WTC11 (cell line): ENCODE measurements around the gene ZNF579. TPM values are rescaled to one million over a fixed set of nuclear protein-coding genes. Genes with fewer than 3 reads are reported as not detected.

ENCODE experiments used
- ATAC-seq: fragments of 200-7000 bp; cut with Tn5 transposase; 2 replicates; pipeline ENCODE4 v1.10.0; 2021; ENCODE audit warnings: mild to moderate bottlenecking, moderate library complexity
- CTCF ChIA-PET: fragments of 300-600 bp; sonication (Branson Sonifier 250); formaldehyde crosslinking; loops from one replicate; lab custom pipeline; 2021; ENCODE audit warnings: antibody characterized with exemption; lab: Charles Lee
- POLR2A ChIA-PET: fragments of 350-600 bp; sonication (Branson Sonifier 250); formaldehyde crosslinking; loops from one replicate; lab custom pipeline; 2021; ENCODE audit warnings: antibody characterized with exemption; lab: Charles Lee
- DNase-seq: peaks from one replicate; pipeline ENCODE4 v3.0.0; 2021; ENCODE audit warnings: low spot score
- H3K27ac Mint-ChIP-seq: 2 replicates; pipeline ENCODE4 v1.8.0; 2021; ENCODE audit warnings: mixed read lengths
- H3K27me3 Mint-ChIP-seq: 2 replicates; pipeline ENCODE4 v1.8.0; 2021; ENCODE audit warnings: low read depth, mild to moderate bottlenecking, moderate library complexity, mixed read lengths
- H3K36me3 Mint-ChIP-seq: 2 replicates; pipeline ENCODE4 v1.8.0; 2021; ENCODE audit warnings: mixed read lengths
- H3K4me1 Mint-ChIP-seq: 2 replicates; pipeline ENCODE4 v1.8.0; 2022; ENCODE audit warnings: mixed read lengths
- H3K4me3 Mint-ChIP-seq: 2 replicates; pipeline ENCODE4 v1.8.0; 2021; ENCODE audit warnings: mild to moderate bottlenecking, moderate library complexity, mixed read lengths
- H3K9me3 Mint-ChIP-seq: 2 replicates; pipeline ENCODE4 v1.8.0; 2021; ENCODE audit warnings: mixed read lengths
- CREM ChIP-seq: sonication (generic); formaldehyde crosslinking; IDR thresholded peaks from 2 replicates; pipeline ENCODE4 v1.8.1; 2022; ENCODE audit warnings: mild to moderate bottlenecking, missing genetic modification reagents, moderate library complexity
- ELF4 ChIP-seq: sonication (generic); formaldehyde crosslinking; IDR thresholded peaks from 2 replicates; pipeline ENCODE4 v1.8.1; 2022; ENCODE audit warnings: low read depth, mild to moderate bottlenecking, moderate library complexity, missing genetic modification reagents
- EMX1 ChIP-seq: fragments of 250-450 bp; sonication (Bioruptor Pico); IDR thresholded peaks from 2 replicates; pipeline ENCODE4 v1.8.0; 2021; ENCODE audit warnings: mild to moderate bottlenecking
- FOXK1 ChIP-seq: sonication (generic); formaldehyde crosslinking; IDR thresholded peaks from 2 replicates; pipeline ENCODE4 v1.8.0; 2022; ENCODE audit warnings: mild to moderate bottlenecking, moderate library complexity, missing genetic modification reagents
- GTF2I ChIP-seq: fragments of 250-450 bp; sonication (Bioruptor Pico); conservative IDR thresholded peaks from 2 replicates; pipeline ENCODE4 v1.4.0; 2021; ENCODE audit warnings: mild to moderate bottlenecking
- NFATC4 ChIP-seq: fragments of 250-450 bp; sonication (Bioruptor Pico); IDR thresholded peaks from 2 replicates; pipeline ENCODE4 v1.9.0; 2021; ENCODE audit warnings: mild to moderate bottlenecking
- NR1H2 ChIP-seq: sonication (generic); formaldehyde crosslinking; IDR thresholded peaks from 2 replicates; pipeline ENCODE4 v1.9.0; 2021; ENCODE audit warnings: mild to moderate bottlenecking, moderate library complexity, missing genetic modification reagents
- ZNF232 ChIP-seq: sonication (generic); formaldehyde crosslinking; IDR thresholded peaks from 2 replicates; pipeline ENCODE4 v1.8.0; 2022; ENCODE audit warnings: mild to moderate bottlenecking, missing genetic modification reagents
- total RNA-seq: library from RNA; stranded (reverse); gene quantifications from 3 replicates; pipeline ENCODE4 v1.2.3, GENCODE V29; 2021
- TF ChIP-seq, protein P1 (sequence below): sonication (generic); formaldehyde crosslinking; IDR thresholded peaks from 2 replicates; pipeline ENCODE4 v1.8.0; 2023; ENCODE audit warnings: missing genetic modification reagents
- TF ChIP-seq, protein P2 (sequence below): sonication (generic); formaldehyde crosslinking; IDR thresholded peaks from 2 replicates; pipeline ENCODE4 v1.8.0; 2022; ENCODE audit warnings: mild to moderate bottlenecking, missing genetic modification reagents
- TF ChIP-seq, protein P3 (sequence below): sonication (generic); formaldehyde crosslinking; IDR thresholded peaks from 2 replicates; pipeline ENCODE4 v1.8.1; 2023; ENCODE audit warnings: mild to moderate bottlenecking, moderate library complexity, missing genetic modification reagents
- TF ChIP-seq, protein P4 (sequence below): sonication (generic); formaldehyde crosslinking; IDR thresholded peaks from 2 replicates; pipeline ENCODE4 v1.8.1; 2022; ENCODE audit warnings: mild to moderate bottlenecking, moderate library complexity, missing genetic modification reagents
- TF ChIP-seq, protein P5 (sequence below): fragments of 250-450 bp; sonication (Bioruptor Pico); conservative IDR thresholded peaks from 2 replicates; pipeline ENCODE4 v1.9.0; 2021; ENCODE audit warnings: mild to moderate bottlenecking
- TF ChIP-seq, protein P6 (sequence below): fragments of 250-450 bp; sonication (Bioruptor Pico); IDR thresholded peaks from 2 replicates; pipeline ENCODE4 v1.9.0; 2021; ENCODE audit warnings: mild to moderate bottlenecking, borderline replicate concordance

The ZNF579 gene
- total RNA-seq, 1 experiment from 2014 or later: 30.0 TPM

DNA sequence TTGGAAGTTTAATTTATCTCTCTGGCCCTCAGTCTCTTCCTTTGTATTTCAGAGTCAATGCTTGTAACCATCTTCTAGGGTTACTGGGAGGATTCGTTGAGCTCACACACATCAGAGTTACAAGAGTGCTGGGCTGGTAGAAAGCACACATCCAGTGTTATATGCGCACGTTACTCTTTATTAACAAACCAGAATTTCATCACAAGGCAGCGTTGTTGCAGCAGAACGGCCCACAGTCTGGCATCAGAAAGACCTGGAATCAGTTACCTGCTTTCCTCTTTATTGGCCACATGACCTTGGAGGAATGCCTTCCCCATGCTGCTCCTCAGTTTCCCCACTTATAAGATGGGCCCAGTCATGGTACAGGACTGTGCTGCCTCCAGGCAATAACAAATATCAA, 28.7 kb upstream of the ZNF579 start:
- ChIA-PET POLR2A (no interaction called here), CTCF (no interaction called here)
- Mint-ChIP-seq H3K27me3 (no peaks in the 10 kb centered on the region; the same call in 1 of the 2 replicates), H3K36me3 (peaks cover 22% of the 10 kb centered on the region), H3K27ac (no peak overlapping the region), H3K9me3 (no peaks in the 10 kb centered on the region), H3K4me1 (peaks cover 9% of the 10 kb centered on the region), H3K4me3 (no peak overlapping the region)
- TF ChIP-seq EMX1 (CRISPR knock-in tag): no peak
- no peak for TF ChIP-seq ELF4 (CRISPR knock-in tag)
- no peak for TF ChIP-seq GTF2I (CRISPR knock-in tag)
- TF ChIP-seq, protein P1, sequence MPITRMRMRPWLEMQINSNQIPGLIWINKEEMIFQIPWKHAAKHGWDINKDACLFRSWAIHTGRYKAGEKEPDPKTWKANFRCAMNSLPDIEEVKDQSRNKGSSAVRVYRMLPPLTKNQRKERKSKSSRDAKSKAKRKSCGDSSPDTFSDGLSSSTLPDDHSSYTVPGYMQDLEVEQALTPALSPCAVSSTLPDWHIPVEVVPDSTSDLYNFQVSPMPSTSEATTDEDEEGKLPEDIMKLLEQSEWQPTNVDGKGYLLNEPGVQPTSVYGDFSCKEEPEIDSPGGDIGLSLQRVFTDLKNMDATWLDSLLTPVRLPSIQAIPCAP (CRISPR knock-in tag): no peak
- no peak for TF ChIP-seq CREM (CRISPR knock-in tag)
- no peak for TF ChIP-seq FOXK1
- TF ChIP-seq, protein P2, sequence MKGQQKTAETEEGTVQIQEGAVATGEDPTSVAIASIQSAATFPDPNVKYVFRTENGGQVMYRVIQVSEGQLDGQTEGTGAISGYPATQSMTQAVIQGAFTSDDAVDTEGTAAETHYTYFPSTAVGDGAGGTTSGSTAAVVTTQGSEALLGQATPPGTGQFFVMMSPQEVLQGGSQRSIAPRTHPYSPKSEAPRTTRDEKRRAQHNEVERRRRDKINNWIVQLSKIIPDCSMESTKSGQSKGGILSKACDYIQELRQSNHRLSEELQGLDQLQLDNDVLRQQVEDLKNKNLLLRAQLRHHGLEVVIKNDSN (CRISPR knock-in tag): no peak
- TF ChIP-seq, protein P3, sequence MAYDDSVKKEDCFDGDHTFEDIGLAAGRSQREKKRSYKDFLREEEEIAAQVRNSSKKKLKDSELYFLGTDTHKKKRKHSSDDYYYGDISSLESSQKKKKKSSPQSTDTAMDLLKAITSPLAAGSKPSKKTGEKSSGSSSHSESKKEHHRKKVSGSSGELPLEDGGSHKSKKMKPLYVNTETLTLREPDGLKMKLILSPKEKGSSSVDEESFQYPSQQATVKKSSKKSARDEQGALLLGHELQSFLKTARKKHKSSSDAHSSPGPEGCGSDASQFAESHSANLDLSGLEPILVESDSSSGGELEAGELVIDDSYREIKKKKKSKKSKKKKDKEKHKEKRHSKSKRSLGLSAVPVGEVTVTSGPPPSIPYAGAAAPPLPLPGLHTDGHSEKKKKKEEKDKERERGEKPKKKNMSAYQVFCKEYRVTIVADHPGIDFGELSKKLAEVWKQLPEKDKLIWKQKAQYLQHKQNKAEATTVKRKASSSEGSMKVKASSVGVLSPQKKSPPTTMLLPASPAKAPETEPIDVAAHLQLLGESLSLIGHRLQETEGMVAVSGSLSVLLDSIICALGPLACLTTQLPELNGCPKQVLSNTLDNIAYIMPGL (CRISPR knock-in tag): no peak
- TF ChIP-seq, protein P4, sequence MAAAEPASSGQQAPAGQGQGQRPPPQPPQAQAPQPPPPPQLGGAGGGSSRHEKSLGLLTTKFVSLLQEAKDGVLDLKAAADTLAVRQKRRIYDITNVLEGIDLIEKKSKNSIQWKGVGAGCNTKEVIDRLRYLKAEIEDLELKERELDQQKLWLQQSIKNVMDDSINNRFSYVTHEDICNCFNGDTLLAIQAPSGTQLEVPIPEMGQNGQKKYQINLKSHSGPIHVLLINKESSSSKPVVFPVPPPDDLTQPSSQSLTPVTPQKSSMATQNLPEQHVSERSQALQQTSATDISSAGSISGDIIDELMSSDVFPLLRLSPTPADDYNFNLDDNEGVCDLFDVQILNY (CRISPR knock-in tag): no peak
- ATAC-seq (no peak), DNase-seq (no peak)

DNA sequence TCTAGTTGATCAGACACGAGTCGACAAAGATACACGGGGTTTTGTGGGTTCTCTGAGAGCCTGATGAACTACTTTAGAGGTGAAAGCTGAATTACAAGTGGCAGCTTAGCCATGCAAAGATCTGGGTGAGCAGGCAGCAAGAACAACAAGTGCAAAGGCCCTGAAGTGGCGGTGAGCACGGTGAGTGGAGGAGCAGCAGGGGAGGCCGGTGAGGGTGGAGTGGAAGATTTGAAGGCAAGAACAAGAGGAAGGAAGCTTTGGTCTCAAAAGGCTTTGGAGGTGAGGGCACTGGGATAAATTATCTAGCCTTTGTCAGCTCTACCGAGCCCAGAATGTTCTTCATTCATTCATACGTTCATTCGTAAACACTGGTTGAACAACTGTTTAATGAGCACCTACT, 26.2 kb upstream of the ZNF579 start:
- CTCF ChIA-PET: interaction anchor here (0.6 to 4.4 kb wide), 34 partner anchors 8 to 450 kb away, joined by 3 to 55 read pairs (median 6); partner anchors contain the start of genes CCDC106, ISOC2, U2AF2 and ZNF579
- POLR2A ChIA-PET: interaction anchor here (1.0 to 1.9 kb wide), 6 partner anchors 14 to 110 kb away, joined by 3 to 10 read pairs (median 6); partner anchors contain the start of gene ZNF784
- Mint-ChIP-seq H3K27ac (peak overlapping the region; percentile 99), H3K4me1 (peaks cover 17% of the 10 kb centered on the region), H3K9me3 (no peaks in the 10 kb centered on the region), H3K36me3 (peaks cover 22% of the 10 kb centered on the region), H3K27me3 (no peaks in the 10 kb centered on the region), H3K4me3 (peak overlapping the region; percentile 98)
- TF ChIP-seq, protein P5, sequence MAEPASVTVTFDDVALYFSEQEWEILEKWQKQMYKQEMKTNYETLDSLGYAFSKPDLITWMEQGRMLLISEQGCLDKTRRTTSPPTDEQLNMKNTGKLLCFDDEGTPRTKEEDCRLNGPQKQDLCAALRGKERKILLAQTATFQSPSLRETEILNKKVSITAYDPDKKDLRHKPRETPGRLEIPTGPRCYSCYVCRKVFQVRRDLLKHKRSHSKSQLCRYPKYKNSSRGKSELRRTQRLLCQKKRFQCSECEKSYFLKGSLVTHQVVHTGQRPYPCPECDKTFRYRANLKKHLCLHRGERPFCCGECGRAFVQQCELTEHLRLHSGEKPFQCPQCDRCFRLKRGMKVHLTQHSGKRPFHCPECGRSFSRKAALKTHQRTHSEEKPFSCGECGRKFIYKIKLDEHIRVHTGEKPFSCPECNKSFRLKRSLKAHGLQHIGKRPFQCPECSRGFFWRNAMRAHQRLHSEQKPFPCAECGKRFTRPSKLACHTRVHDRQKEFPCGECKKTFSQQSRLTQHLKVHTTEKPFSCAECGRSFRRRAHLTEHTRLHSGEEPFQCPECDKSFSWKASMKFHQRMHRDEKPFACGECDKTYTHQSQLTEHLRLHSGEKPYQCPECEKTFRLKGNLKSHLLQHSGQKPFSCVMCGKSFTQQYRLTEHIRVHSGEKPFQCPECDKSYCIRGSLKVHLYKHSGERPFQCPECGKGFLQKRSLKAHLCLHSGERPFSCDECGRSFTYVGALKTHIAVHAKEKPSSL (CRISPR knock-in tag): no peak
- TF ChIP-seq, protein P6, sequence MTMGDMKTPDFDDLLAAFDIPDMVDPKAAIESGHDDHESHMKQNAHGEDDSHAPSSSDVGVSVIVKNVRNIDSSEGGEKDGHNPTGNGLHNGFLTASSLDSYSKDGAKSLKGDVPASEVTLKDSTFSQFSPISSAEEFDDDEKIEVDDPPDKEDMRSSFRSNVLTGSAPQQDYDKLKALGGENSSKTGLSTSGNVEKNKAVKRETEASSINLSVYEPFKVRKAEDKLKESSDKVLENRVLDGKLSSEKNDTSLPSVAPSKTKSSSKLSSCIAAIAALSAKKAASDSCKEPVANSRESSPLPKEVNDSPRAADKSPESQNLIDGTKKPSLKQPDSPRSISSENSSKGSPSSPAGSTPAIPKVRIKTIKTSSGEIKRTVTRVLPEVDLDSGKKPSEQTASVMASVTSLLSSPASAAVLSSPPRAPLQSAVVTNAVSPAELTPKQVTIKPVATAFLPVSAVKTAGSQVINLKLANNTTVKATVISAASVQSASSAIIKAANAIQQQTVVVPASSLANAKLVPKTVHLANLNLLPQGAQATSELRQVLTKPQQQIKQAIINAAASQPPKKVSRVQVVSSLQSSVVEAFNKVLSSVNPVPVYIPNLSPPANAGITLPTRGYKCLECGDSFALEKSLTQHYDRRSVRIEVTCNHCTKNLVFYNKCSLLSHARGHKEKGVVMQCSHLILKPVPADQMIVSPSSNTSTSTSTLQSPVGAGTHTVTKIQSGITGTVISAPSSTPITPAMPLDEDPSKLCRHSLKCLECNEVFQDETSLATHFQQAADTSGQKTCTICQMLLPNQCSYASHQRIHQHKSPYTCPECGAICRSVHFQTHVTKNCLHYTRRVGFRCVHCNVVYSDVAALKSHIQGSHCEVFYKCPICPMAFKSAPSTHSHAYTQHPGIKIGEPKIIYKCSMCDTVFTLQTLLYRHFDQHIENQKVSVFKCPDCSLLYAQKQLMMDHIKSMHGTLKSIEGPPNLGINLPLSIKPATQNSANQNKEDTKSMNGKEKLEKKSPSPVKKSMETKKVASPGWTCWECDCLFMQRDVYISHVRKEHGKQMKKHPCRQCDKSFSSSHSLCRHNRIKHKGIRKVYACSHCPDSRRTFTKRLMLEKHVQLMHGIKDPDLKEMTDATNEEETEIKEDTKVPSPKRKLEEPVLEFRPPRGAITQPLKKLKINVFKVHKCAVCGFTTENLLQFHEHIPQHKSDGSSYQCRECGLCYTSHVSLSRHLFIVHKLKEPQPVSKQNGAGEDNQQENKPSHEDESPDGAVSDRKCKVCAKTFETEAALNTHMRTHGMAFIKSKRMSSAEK (CRISPR knock-in tag): no peak
- TF ChIP-seq ZNF232 (no peak), NR1H2 (CRISPR knock-in tag) (no peak), NFATC4 (CRISPR knock-in tag) (no peak)
- no peak for DNase-seq
- ATAC-seq: no peak
